AG10803 (cell line): ENCODE data around the gene RASGRP4.

Experiments
- DNase-seq: peaks from one replicate; pipeline ENCODE4 v3.0.0; 2010; ENCODE audit warnings: low read depth
- H3K4me3 ChIP-seq: 2 replicates; pipeline ENCODE4 v1.5.1; 2011; ENCODE audit warnings: mild to moderate bottlenecking, low read length, control low read depth
- CTCF ChIP-seq: conservative IDR thresholded peaks from 2 replicates; pipeline ENCODE4 v1.5.1; 2011; ENCODE audit warnings: mild to moderate bottlenecking, low read length, control low read depth, inconsistent platforms

RASGRP4 gene

GRCh38 chr19:38362076-38362945 lies 63.7 kb downstream of the RASGRP4 start:
- peak; percentile 58 for DNase-seq
- H3K4me3 ChIP-seq: peak overlapping the region; percentile 66
- no peak for TF ChIP-seq CTCF

- peak overlapping the region; percentile 66 for H3K4me3 ChIP-seq
- TF ChIP-seq CTCF: peak; percentile 16; the same call in 1 of the 2 replicates
- DNase-seq: peak; percentile 51
Measured at GRCh38 chr19:38361633-38362075, 64.4 kb downstream of the RASGRP4 start.

GRCh38 chr19:38360839-38361631 lies 65.0 kb downstream of the RASGRP4 start:
- no peak for TF ChIP-seq CTCF
- peak overlapping the region; percentile 66 for H3K4me3 ChIP-seq
- no peak for DNase-seq

- no peak overlapping the region for H3K4me3 ChIP-seq
- no peak for TF ChIP-seq CTCF
- DNase-seq: no peak
Measured at GRCh38 chr19:38360351-38360750, 65.7 kb downstream of the RASGRP4 start.

GRCh38 chr19:38359242-38360021 lies 66.6 kb downstream of the RASGRP4 start:
- no peak overlapping the region for H3K4me3 ChIP-seq
- no peak for DNase-seq
- TF ChIP-seq CTCF: no peak
